ENCODE data around the gene ECE2. TPM values are rescaled to one million over a fixed set of nuclear protein-coding genes. Genes with fewer than 3 reads are reported as not detected.

Gene ECE2
- total RNA-seq, 2 donors from 2014 or later: not detected

DNA sequence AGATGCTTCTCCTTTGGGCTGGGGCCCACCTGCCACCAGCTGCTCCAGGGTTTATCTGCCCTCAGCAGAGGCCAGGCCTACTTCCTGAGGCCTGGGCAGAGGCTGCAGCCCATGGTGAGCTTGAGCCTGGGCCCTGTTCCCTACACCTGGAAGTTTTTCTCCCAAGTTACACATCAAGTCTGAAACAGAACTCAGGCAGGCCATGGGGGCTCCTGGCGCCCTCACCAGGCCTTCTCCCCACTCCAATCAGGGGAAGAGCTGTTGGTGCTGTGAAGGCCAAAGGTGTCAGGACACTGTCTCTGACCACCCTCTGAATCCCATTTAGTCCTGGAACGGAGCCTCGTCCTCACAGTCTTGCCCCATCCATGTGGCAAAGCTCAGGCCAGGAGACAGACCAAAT is 39.2 kb upstream of the ECE2 start:
- no peaks in the 10 kb centered on the region for H3K36me3 ChIP-seq (ENCODE audit: control insufficient read depth, insufficient read depth, low read length)
- H3K27me3 ChIP-seq (ENCODE audit: control insufficient read depth, insufficient read depth, low read length, poor library complexity, severe bottlenecking): peaks cover 50% of the 10 kb centered on the region
- DNase-seq: no peak
- peaks cover 3% of the 10 kb centered on the region for H3K4me1 ChIP-seq (ENCODE audit: control insufficient read depth, insufficient read depth, low read length)
- no peak overlapping the region for H3K9ac ChIP-seq (ENCODE audit: extremely low read depth, low read length, poor library complexity, severe bottlenecking)
- H3K9me3 ChIP-seq (ENCODE audit: control insufficient read depth, low read length): no peaks in the 10 kb centered on the region
- H3K27ac ChIP-seq (ENCODE audit: low read depth, low read length): no peak overlapping the region
- 83 to 93% methylated on average over 2 to 3 of the region's 3 CpGs for WGBS, 2 experiments (ENCODE audit: insufficient coverage in 1 of 2, insufficient read length in 1 of 2)
- H3K36me3 Mint-ChIP-seq (ENCODE audit: low read depth): no peaks in the 10 kb centered on the region
- H3K27me3 Mint-ChIP-seq (ENCODE audit: insufficient read depth): peaks cover 66% of the 10 kb centered on the region
- peaks cover 8% of the 10 kb centered on the region for H3K4me1 Mint-ChIP-seq
- TF ChIP-seq, protein P1, sequence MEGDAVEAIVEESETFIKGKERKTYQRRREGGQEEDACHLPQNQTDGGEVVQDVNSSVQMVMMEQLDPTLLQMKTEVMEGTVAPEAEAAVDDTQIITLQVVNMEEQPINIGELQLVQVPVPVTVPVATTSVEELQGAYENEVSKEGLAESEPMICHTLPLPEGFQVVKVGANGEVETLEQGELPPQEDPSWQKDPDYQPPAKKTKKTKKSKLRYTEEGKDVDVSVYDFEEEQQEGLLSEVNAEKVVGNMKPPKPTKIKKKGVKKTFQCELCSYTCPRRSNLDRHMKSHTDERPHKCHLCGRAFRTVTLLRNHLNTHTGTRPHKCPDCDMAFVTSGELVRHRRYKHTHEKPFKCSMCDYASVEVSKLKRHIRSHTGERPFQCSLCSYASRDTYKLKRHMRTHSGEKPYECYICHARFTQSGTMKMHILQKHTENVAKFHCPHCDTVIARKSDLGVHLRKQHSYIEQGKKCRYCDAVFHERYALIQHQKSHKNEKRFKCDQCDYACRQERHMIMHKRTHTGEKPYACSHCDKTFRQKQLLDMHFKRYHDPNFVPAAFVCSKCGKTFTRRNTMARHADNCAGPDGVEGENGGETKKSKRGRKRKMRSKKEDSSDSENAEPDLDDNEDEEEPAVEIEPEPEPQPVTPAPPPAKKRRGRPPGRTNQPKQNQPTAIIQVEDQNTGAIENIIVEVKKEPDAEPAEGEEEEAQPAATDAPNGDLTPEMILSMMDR (conservative IDR thresholded peaks at IDR 0.05): no peak
- no peak overlapping the region for H3K4me3 ChIP-seq (ENCODE audit: low read length)
- H3K27ac Mint-ChIP-seq: no peak overlapping the region
- no peaks in the 10 kb centered on the region for H3K9me3 Mint-ChIP-seq
- H3K4me3 Mint-ChIP-seq: no peak overlapping the region

DNA sequence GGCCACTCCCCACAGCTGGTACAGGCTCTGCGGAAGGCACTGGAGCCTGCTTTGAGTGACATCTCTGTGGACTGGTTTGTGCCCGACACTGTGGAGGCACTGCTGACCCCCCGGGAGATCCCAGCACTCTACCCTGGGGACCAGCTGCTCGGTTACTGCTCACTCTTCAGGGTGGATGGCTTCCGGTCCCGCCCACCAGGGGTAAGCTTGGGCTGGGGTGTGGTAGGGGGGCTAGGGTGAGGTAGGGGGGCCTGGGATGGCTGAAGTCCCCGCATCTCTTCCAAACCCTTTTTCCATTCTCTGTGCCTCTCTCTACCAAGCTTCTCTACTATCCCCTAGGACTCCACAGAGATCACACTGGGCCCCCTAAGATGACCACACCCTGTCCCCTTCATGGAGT is 38.6 kb upstream of the ECE2 start:
- H3K4me3 ChIP-seq (ENCODE audit: low read length): no peak overlapping the region
- H3K9me3 Mint-ChIP-seq: no peaks in the 10 kb centered on the region
- TF ChIP-seq, protein P1 (conservative IDR thresholded peaks at IDR 0.05): no peak
- peaks cover 3% of the 10 kb centered on the region for H3K4me1 ChIP-seq (ENCODE audit: control insufficient read depth, insufficient read depth, low read length)
- no peaks in the 10 kb centered on the region for H3K9me3 ChIP-seq (ENCODE audit: control insufficient read depth, low read length)
- H3K27me3 ChIP-seq (ENCODE audit: control insufficient read depth, insufficient read depth, low read length, poor library complexity, severe bottlenecking): peaks cover 44% of the 10 kb centered on the region
- DNase-seq: no peak
- peaks cover 60% of the 10 kb centered on the region for H3K27me3 Mint-ChIP-seq (ENCODE audit: insufficient read depth)
- no peak overlapping the region for H3K4me3 Mint-ChIP-seq
- WGBS, 2 experiments (ENCODE audit: insufficient coverage in 1 of 2, insufficient read length in 1 of 2): 92 to 93% methylated on average over 2 to 7 of the region's 7 CpGs
- H3K36me3 ChIP-seq (ENCODE audit: control insufficient read depth, insufficient read depth, low read length): peaks cover 1% of the 10 kb centered on the region
- no peak overlapping the region for H3K9ac ChIP-seq (ENCODE audit: extremely low read depth, low read length, poor library complexity, severe bottlenecking)
- peaks cover under 1% of the 10 kb centered on the region for H3K36me3 Mint-ChIP-seq (ENCODE audit: low read depth)
- H3K27ac ChIP-seq (ENCODE audit: low read depth, low read length): no peak overlapping the region
- no peak overlapping the region for H3K27ac Mint-ChIP-seq
- H3K4me1 Mint-ChIP-seq: peaks cover 8% of the 10 kb centered on the region

DNA sequence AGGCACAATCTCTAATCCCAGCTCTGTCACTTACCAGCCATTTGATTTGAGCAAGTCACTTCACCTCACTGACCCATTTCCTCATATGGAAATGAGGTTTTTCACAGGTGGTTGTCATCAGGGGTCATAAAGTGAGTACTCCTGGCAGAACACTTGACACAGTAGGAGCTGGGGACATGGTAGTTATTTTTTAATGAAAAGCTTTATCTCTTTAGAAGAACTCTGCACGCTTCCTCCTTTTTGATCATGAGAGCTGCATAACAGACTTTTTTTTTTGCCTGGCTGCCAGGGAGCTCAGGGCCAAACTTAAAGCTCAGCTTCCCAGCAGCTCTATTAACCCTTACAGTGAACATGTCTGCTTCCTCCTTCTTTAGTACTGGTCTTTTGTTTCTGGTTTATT is 38.0 kb upstream of the ECE2 start:
- no peak overlapping the region for H3K9ac ChIP-seq (ENCODE audit: extremely low read depth, low read length, poor library complexity, severe bottlenecking)
- Mint-ChIP-seq H3K9me3 (no peaks in the 10 kb centered on the region), H3K36me3 (ENCODE audit: low read depth) (peaks cover 7% of the 10 kb centered on the region), H3K27me3 (ENCODE audit: insufficient read depth) (peaks cover 54% of the 10 kb centered on the region), H3K4me3 (no peak overlapping the region), H3K27ac (no peak overlapping the region), H3K4me1 (peaks cover 8% of the 10 kb centered on the region)
- 83 to 87% methylated on average over 1 of the region's 1 CpG for WGBS, 2 experiments (ENCODE audit: insufficient coverage in 1 of 2, insufficient read length in 1 of 2)
- H3K9me3 ChIP-seq (ENCODE audit: control insufficient read depth, low read length): no peaks in the 10 kb centered on the region
- no peak overlapping the region for H3K4me3 ChIP-seq (ENCODE audit: low read length)
- peaks cover 38% of the 10 kb centered on the region for H3K27me3 ChIP-seq (ENCODE audit: control insufficient read depth, insufficient read depth, low read length, poor library complexity, severe bottlenecking)
- H3K36me3 ChIP-seq (ENCODE audit: control insufficient read depth, insufficient read depth, low read length): peaks cover 5% of the 10 kb centered on the region
- H3K27ac ChIP-seq (ENCODE audit: low read depth, low read length): no peak overlapping the region
- TF ChIP-seq, protein P1 (conservative IDR thresholded peaks at IDR 0.05): no peak
- DNase-seq: no peak
- peaks cover 3% of the 10 kb centered on the region for H3K4me1 ChIP-seq (ENCODE audit: control insufficient read depth, insufficient read depth, low read length)

Data from endodermal cell (in vitro differentiated cells).